WERI-Rb-1 (cell line): ENCODE measurements around the gene CABP7.
A peak's percentile ranks its signal among the peaks of the same experiment; 100 is the strongest.

Experiments used
- DNase-seq: peaks from one replicate; pipeline ENCODE4 v3.0.0-alpha.2; 2020
- H3K27ac ChIP-seq: fragments of 250-450 bp; sonication (Bioruptor Pico); 2 replicates; pipeline ENCODE4 v1.5.1; 2020; ENCODE audit warnings: mild to moderate bottlenecking, moderate library complexity
- H3K27me3 ChIP-seq: fragments of 250-450 bp; sonication (Bioruptor Pico); 2 replicates; pipeline ENCODE4 v1.5.1; 2021; ENCODE audit warnings: mild to moderate bottlenecking, low read depth, moderate library complexity; ENCODE audit not compliant: insufficient read depth, severe bottlenecking
- H3K36me3 ChIP-seq: fragments of 250-450 bp; sonication (Bioruptor Pico); 2 replicates; pipeline ENCODE4 v1.5.1; 2020; ENCODE audit warnings: mild to moderate bottlenecking, moderate library complexity
- H3K4me3 ChIP-seq: 2 replicates; pipeline ENCODE4 v1.5.1; 2011; ENCODE audit warnings: low read depth, mild to moderate bottlenecking, control low read depth, low read length
- H3K9me3 ChIP-seq: fragments of 250-450 bp; sonication (Bioruptor Pico); 2 replicates; pipeline ENCODE4 v1.5.1; 2021; ENCODE audit warnings: mild to moderate bottlenecking, moderate library complexity; ENCODE audit not compliant: severe bottlenecking
- TF ChIP-seq, protein P1 (sequence below): IDR thresholded peaks from 2 replicates; pipeline ENCODE4 v1.5.1; 2011; ENCODE audit warnings: low read depth, mild to moderate bottlenecking, control low read depth, inconsistent platforms, low read length

Gene CABP7

DNA sequence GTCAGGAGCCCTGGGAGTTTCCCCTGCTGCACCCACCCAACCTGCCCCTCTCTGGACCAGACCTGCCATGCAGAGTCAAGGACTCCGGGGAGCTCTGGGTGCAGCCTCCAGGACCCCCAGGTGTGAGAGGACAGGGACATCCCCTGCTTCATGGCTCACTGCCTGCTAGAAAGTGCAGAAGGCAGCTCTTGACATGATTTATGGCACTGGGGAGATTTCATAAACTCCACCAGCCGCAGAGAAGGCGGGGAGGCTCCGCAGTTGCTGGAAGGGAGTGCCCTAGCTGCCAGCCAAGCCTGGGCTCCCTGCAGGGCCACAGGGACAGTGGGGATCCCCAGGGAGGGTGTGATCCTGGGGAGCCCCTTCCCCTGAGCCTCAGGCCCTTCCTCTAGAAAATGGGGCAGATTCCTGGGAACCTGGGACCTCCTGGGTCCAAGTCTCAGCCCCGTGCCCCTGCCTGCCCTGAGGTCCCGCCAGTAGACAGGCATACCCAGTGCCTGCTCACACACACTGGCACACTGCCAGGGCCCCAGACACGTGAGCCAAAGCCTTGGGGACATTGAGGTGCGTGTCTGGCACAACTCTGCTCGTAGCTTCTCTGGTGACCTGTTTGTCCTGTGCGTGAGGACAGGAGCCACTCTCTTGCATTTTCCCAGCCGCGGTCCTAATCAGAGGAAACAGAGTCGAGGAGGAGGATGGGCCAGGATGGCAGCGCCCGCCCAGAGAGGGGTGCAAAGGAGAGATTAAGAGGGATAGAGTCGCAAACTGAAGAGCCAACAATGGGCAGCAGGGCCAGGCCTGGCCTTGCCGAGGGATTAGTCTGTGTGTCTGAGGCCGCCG is 13.8 kb downstream of the CABP7 start:
- H3K9me3 ChIP-seq: no peaks in the 10 kb centered on the region
- DNase-seq: peak; percentile 79
- no peaks in the 10 kb centered on the region for H3K27me3 ChIP-seq
- H3K4me3 ChIP-seq: no peak overlapping the region
- H3K36me3 ChIP-seq: no peaks in the 10 kb centered on the region; the same call in 1 of the 2 replicates
- peak overlapping the region; percentile 83 for H3K27ac ChIP-seq
- TF ChIP-seq, protein P1, sequence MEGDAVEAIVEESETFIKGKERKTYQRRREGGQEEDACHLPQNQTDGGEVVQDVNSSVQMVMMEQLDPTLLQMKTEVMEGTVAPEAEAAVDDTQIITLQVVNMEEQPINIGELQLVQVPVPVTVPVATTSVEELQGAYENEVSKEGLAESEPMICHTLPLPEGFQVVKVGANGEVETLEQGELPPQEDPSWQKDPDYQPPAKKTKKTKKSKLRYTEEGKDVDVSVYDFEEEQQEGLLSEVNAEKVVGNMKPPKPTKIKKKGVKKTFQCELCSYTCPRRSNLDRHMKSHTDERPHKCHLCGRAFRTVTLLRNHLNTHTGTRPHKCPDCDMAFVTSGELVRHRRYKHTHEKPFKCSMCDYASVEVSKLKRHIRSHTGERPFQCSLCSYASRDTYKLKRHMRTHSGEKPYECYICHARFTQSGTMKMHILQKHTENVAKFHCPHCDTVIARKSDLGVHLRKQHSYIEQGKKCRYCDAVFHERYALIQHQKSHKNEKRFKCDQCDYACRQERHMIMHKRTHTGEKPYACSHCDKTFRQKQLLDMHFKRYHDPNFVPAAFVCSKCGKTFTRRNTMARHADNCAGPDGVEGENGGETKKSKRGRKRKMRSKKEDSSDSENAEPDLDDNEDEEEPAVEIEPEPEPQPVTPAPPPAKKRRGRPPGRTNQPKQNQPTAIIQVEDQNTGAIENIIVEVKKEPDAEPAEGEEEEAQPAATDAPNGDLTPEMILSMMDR: no peak

DNA sequence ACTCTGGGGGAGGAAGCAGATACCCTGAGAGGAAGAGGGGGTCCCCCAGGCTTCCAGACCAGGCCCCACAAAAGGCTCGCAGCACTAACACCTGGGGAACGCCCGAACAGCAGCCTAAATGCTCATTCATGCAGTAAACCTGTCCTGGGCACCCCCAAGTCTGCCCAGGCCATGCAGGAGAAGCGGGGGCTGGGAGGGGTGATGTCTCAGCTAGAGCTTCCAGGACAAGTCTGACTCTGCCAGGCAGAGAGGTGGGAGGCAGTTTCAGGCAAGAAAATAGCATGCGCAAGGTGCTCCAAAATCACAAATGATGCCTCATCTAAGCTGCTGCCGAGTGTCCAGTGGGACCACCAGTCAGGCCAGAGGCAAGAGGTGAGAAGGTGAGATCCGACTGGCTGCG is 14.6 kb downstream of the CABP7 start:
- Histone ChIP-seq H3K4me3 (no peak overlapping the region), H3K36me3 (no peaks in the 10 kb centered on the region; the same call in 1 of the 2 replicates), H3K9me3 (no peaks in the 10 kb centered on the region), H3K27ac (peak overlapping the region; percentile 83), H3K27me3 (no peaks in the 10 kb centered on the region)
- peak; percentile 42 for DNase-seq
- TF ChIP-seq, protein P1: no peak

GRCh38 chr22:29734838-29735237 is 15.0 kb downstream of the CABP7 start:
- H3K27ac ChIP-seq: peak overlapping the region; percentile 83
- TF ChIP-seq, protein P1: 0 out of 2 replicates have a peak, but pooled peaks have one; percentile 3
- no peaks in the 10 kb centered on the region for H3K27me3 ChIP-seq
- H3K36me3 ChIP-seq: no peaks in the 10 kb centered on the region; the same call in 1 of the 2 replicates
- H3K4me3 ChIP-seq: no peak overlapping the region
- H3K9me3 ChIP-seq: no peaks in the 10 kb centered on the region
- DNase-seq: peak; percentile 33

DNA sequence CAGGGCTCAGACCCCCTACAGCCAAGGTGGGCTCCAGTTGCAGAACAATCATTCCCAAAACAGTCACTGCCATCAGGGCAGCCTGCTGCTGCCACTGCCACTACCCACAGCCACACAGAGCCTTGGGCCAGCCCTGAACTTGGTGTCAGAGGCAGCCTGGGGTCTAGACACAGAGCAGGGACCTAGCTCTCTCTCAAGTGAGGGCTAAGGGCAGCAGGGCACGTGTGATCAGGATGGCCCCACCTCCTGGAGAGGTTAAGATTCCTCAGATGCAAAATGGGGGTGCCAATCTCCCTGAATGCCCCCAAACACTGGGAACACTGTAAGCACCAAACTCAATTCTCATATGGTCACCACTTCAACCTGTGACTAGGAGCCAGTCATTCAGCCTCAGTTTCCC is 15.6 kb downstream of the CABP7 start:
- no peak overlapping the region for H3K4me3 ChIP-seq
- H3K36me3 ChIP-seq: no peaks in the 10 kb centered on the region; the same call in 1 of the 2 replicates
- H3K27ac ChIP-seq: peak overlapping the region; percentile 83
- TF ChIP-seq, protein P1: no peak
- no peaks in the 10 kb centered on the region for H3K9me3 ChIP-seq
- H3K27me3 ChIP-seq: no peaks in the 10 kb centered on the region
- no peak for DNase-seq

- no peak for DNase-seq
- H3K27ac ChIP-seq: no peak overlapping the region
- TF ChIP-seq, protein P1: no peak
- no peaks in the 10 kb centered on the region for H3K9me3 ChIP-seq
- H3K36me3 ChIP-seq: no peaks in the 10 kb centered on the region; the same call in none of the 2 replicates
- no peaks in the 10 kb centered on the region for H3K27me3 ChIP-seq
- no peak overlapping the region for H3K4me3 ChIP-seq
Measured at GRCh38 chr22:29737251-29738117, 17.7 kb downstream of the CABP7 start.
